Body of pancreas (tissue), 4 donors: ENCODE measurements around the gene NLRP3. TPM values are rescaled to one million over a fixed set of nuclear protein-coding genes. Genes with fewer than 3 reads are reported as not detected.

ENCODE experiments used
- ATAC-seq: fragments of 150-250 bp; one replicate; pipeline ENCODE4 v1.9.1; 2016
- DNase-seq, 4 donors: peaks; one replicate each; pipeline ENCODE4 v3.0.0-alpha.2; 2019
- H3K27ac ChIP-seq, 4 donors: fragments of 200-600 bp; sonication (generic); 1 replicate in 3 of 4; 2 replicates in 1 of 4; pipeline versions ENCODE4 v1.5.1 to v1.6.1; 2016 to 2019; ENCODE audit warnings: mild to moderate bottlenecking in 1 of 4, mixed read lengths in 1 of 4, moderate library complexity in 1 of 4
- H3K27me3 ChIP-seq, 2 donors: fragments of 200-600 bp; sonication (generic); one replicate each; pipeline ENCODE4 v1.6.0; 2016; ENCODE audit warnings: mild to moderate bottlenecking in 1 of 2
- H3K36me3 ChIP-seq, 2 donors: fragments of 200-600 bp; sonication (generic); replicated peaks in 1 of 2; 2 replicates each; pipeline ENCODE4 v1.5.1; 2016; ENCODE audit warnings: low read depth in 2 of 2; ENCODE audit not compliant: insufficient read depth in 1 of 2
- H3K4me1 ChIP-seq: fragments of 200-600 bp; sonication (generic); one replicate; pipeline ENCODE4 v1.6.0; 2016
- H3K4me3 ChIP-seq, 2 donors: fragments of 200-600 bp; sonication (generic); 1 replicate in 1 of 2; 2 replicates in 1 of 2; pipeline ENCODE4 v1.5.1; 2016 to 2019
- H3K9me3 ChIP-seq, 3 donors: fragments of 200-600 bp; sonication (generic); 1 replicate in 2 of 3; 2 replicates in 1 of 3; pipeline ENCODE4 v1.5.1; 2016
- POLR2A ChIP-seq, 3 donors: fragments of 450-650 bp; IDR thresholded peaks; one replicate each; pipeline ENCODE4 v1.6.1; 2016; ENCODE audit warnings: antibody characterized with exemption in 3 of 3, mild to moderate bottlenecking in 2 of 3
- WGBS, 2 donors: methylation state at CpG; one replicate each; pipeline ENCODE4 v1.1.5; 2017; 5-methylcytosine and 5-hydroxymethylcytosine counted together
- intact Hi-C: fragments of 100-400 bp; cut with DNase I; formaldehyde crosslinking; loops from one replicate; pipeline ENCODE4 v1.15.1; 2023
- total RNA-seq, 2 donors: library from RNA; depleted of rRNA; stranded (reverse); fragments of >200 nt; gene quantifications; one replicate each; pipeline ENCODE4 v1.1.0, GENCODE V29; 2016
- TF ChIP-seq, protein P1 (sequence below), 7 experiments: fragments of 450-650 bp in 4 of 7; fragments of 200-600 bp in 3 of 7; sonication (generic) in 3 of 7; IDR thresholded peaks; one replicate each; pipeline ENCODE4 v1.5.1; 2016 to 2019; ENCODE audit warnings: antibody characterized with exemption in 7 of 7

Gene NLRP3
- total RNA-seq, 2 donors from 2014 or later, result 0.26 to 1.6 TPM

DNA sequence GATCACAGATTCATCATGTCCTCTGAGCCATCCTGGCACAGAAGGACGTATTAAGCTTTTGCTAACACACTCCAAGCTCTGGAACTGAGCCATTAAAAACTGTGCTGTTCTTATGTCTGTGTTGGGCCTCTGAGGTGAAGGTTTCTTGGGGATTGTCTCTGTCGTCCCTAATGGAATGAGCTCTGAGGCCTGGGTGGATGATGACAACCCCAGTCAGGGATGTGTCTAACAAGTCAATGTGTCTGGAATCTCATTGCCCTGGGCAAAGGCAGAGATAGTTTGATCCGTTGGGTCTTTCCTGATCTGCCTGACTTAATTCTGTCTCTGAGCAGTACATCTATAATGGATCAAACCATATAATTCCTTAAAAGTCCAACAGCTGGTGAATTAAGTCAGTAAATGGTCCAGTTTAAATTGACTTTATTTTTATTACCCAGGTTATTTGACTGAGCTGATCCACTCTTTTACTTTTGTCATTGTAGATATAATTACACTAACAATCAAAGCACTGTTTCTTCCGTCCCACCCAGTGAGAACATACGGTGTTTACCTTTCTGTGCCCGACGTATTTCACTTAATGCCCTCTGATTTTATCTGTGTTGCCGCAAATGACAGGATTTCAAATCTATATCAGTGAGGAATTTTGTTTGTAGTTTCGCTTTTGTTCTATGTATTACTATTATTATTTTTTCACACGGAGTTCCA lies 80.8 kb downstream of the NLRP3 start:
- no peaks in the 10 kb centered on the region for H3K36me3 ChIP-seq
- intact Hi-C loops, result no loop called here
- DNase-seq, result no peak
- no peaks in the 10 kb centered on the region for H3K9me3 ChIP-seq
- no peak overlapping the region for H3K27ac ChIP-seq
- no peaks in the 10 kb centered on the region for H3K4me1 ChIP-seq
- no peaks in the 10 kb centered on the region for H3K27me3 ChIP-seq
- no peak overlapping the region for H3K4me3 ChIP-seq
- 18 to 30% methylated on average over 10 of the region's 10 CpGs for WGBS, 2 donors
- TF ChIP-seq POLR2A (IDR thresholded peaks at IDR 0.05), result no peak
- TF ChIP-seq, protein P1, sequence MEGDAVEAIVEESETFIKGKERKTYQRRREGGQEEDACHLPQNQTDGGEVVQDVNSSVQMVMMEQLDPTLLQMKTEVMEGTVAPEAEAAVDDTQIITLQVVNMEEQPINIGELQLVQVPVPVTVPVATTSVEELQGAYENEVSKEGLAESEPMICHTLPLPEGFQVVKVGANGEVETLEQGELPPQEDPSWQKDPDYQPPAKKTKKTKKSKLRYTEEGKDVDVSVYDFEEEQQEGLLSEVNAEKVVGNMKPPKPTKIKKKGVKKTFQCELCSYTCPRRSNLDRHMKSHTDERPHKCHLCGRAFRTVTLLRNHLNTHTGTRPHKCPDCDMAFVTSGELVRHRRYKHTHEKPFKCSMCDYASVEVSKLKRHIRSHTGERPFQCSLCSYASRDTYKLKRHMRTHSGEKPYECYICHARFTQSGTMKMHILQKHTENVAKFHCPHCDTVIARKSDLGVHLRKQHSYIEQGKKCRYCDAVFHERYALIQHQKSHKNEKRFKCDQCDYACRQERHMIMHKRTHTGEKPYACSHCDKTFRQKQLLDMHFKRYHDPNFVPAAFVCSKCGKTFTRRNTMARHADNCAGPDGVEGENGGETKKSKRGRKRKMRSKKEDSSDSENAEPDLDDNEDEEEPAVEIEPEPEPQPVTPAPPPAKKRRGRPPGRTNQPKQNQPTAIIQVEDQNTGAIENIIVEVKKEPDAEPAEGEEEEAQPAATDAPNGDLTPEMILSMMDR (IDR thresholded peaks at IDR 0.05), result no peak
- ATAC-seq, result no peak

Other genes starting within 250 kb of the NLRP3 start
- 10 to 100 TPM; 20.8 to 32.4 TPM for gene ZNF124, start 244.2 kb upstream of the NLRP3 start, total RNA-seq
- not detected for gene VN1R5, start 160.1 kb upstream of the NLRP3 start, total RNA-seq
- 10 to 100 TPM; 30.0 to 53.4 TPM for gene ZNF496, start 84.3 kb upstream of the NLRP3 start, total RNA-seq
- not detected for gene OR2B11, start 41.9 kb downstream of the NLRP3 start, total RNA-seq
- not detected for gene OR2C3, start 120.3 kb downstream of the NLRP3 start, total RNA-seq
- under 1 TPM in 1 of 2 donors, not detected in 1; 0.66 TPM for gene GCSAML, start 133.0 kb downstream of the NLRP3 start, total RNA-seq
- gene OR2G2, start 172.2 kb downstream of the NLRP3 start, total RNA-seq, result not detected
- not detected for gene OR2G3, start 189.4 kb downstream of the NLRP3 start, total RNA-seq